HL-60 (cell line): ENCODE results near the gene CFLAR.

ENCODE experiments used
- GABPA ChIP-seq: IDR thresholded peaks from 2 replicates; pipeline ENCODE4 v1.6.1; 2012; ENCODE audit warnings: low read depth
- POLR2AphosphoS5 ChIP-seq: IDR thresholded peaks from 2 replicates; pipeline ENCODE4 v1.6.1; 2012; ENCODE audit warnings: low read depth
- SPI1 ChIP-seq: IDR thresholded peaks from 2 replicates; pipeline ENCODE4 v1.6.1; 2012; ENCODE audit warnings: low read depth, mild to moderate bottlenecking, borderline replicate concordance
- TF ChIP-seq, protein P1 (sequence below): IDR thresholded peaks from one replicate; pipeline ENCODE4 v1.5.1; 2011; ENCODE audit warnings: low read length, control low read depth, inconsistent platforms; ENCODE audit not compliant: insufficient read depth
- TF ChIP-seq, protein P2 (sequence below): IDR thresholded peaks from 2 replicates; pipeline ENCODE4 v1.6.1; 2012; ENCODE audit warnings: low read depth; ENCODE audit not compliant: insufficient replicate concordance

DNA sequence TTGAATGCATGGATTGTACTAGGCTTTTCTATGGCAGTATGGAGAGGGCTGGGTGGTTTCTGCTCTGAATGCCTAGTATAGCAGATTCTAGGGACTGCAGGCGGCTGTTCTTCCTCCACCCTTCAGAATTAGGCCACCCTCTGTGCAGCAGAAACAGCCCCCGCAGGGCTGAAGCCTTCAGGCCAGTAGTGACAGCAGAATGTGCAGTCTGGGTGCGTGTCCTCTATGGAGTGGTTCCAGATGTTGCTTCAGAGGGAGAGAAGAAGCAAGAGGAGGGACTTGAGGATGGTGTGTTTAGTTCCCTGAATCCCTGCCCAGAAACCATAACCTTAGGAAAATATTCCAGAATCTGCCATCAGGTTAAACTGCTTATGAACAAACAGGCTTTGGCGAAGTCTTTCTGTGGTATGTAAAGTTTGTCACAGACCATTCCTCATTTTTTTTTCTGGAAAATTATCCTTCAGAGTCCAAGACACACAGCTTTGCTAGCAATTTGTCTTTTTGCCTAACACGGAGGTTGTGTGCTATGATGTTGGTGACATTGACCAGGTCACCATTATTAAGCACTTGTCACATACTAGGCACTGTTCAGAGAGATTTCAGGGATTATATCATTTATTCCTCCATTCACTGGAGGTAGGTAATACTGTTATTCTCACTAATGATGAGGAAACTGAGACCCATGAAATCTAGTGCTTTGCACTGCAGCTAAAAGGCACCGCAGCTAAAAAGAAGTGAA lies 88.1 kb downstream of the CFLAR start:
- TF ChIP-seq, protein P1, sequence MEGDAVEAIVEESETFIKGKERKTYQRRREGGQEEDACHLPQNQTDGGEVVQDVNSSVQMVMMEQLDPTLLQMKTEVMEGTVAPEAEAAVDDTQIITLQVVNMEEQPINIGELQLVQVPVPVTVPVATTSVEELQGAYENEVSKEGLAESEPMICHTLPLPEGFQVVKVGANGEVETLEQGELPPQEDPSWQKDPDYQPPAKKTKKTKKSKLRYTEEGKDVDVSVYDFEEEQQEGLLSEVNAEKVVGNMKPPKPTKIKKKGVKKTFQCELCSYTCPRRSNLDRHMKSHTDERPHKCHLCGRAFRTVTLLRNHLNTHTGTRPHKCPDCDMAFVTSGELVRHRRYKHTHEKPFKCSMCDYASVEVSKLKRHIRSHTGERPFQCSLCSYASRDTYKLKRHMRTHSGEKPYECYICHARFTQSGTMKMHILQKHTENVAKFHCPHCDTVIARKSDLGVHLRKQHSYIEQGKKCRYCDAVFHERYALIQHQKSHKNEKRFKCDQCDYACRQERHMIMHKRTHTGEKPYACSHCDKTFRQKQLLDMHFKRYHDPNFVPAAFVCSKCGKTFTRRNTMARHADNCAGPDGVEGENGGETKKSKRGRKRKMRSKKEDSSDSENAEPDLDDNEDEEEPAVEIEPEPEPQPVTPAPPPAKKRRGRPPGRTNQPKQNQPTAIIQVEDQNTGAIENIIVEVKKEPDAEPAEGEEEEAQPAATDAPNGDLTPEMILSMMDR, result no peak
- TF ChIP-seq POLR2AphosphoS5 (no peak), GABPA (no peak), SPI1 (no peak)
- TF ChIP-seq, protein P2, sequence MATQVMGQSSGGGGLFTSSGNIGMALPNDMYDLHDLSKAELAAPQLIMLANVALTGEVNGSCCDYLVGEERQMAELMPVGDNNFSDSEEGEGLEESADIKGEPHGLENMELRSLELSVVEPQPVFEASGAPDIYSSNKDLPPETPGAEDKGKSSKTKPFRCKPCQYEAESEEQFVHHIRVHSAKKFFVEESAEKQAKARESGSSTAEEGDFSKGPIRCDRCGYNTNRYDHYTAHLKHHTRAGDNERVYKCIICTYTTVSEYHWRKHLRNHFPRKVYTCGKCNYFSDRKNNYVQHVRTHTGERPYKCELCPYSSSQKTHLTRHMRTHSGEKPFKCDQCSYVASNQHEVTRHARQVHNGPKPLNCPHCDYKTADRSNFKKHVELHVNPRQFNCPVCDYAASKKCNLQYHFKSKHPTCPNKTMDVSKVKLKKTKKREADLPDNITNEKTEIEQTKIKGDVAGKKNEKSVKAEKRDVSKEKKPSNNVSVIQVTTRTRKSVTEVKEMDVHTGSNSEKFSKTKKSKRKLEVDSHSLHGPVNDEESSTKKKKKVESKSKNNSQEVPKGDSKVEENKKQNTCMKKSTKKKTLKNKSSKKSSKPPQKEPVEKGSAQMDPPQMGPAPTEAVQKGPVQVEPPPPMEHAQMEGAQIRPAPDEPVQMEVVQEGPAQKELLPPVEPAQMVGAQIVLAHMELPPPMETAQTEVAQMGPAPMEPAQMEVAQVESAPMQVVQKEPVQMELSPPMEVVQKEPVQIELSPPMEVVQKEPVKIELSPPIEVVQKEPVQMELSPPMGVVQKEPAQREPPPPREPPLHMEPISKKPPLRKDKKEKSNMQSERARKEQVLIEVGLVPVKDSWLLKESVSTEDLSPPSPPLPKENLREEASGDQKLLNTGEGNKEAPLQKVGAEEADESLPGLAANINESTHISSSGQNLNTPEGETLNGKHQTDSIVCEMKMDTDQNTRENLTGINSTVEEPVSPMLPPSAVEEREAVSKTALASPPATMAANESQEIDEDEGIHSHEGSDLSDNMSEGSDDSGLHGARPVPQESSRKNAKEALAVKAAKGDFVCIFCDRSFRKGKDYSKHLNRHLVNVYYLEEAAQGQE, result no peak
